ENCODE measurements around the gene ITPK1.

ITPK1 gene

DNA sequence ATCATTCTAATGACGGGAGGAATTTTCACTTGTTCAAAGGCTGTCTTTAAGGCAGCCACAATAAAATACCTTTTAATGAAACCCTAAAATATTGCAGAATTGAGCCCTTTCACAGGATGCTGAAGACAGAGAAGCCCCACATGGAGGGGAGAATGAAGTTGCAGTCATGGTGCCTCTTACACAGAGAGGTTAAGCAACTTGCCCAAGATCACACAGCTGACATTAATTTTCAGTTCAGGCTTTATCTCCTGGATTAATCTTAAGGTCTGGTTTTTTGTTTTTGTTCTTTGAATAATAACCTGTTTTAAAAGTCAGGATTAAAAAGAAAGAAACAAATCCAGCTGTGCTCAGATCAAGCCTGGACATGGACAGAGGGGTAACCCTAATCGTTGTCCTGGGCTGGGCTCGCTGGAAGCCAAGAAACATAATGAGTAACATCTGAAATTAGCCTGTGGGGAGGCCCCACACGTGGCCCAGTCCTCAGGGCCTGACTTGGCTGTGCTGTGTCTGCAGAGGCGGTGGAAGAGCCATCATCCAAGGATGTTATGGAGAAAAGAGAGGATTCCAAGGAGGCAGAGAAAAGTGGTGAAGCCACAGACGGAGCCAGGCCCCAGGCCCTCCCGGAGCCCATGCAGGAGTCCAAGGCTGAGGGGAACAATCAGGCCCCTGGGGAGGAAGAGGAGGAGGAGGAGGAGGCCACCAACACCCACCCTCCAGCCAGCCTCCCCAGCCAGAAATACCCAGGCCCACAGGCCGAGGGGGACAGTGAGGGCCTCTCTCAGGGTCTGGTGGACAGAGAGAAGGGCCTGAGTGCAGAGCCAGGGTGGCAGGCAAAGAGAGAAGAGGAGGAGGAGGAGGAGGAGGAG is 184.8 kb downstream of the ITPK1 start:
- no peak for DNase-seq

- DNase-seq = no peak
These were observed 185.8 kb downstream of the ITPK1 start for GRCh38 chr14:92929689-92930608.

DNA sequence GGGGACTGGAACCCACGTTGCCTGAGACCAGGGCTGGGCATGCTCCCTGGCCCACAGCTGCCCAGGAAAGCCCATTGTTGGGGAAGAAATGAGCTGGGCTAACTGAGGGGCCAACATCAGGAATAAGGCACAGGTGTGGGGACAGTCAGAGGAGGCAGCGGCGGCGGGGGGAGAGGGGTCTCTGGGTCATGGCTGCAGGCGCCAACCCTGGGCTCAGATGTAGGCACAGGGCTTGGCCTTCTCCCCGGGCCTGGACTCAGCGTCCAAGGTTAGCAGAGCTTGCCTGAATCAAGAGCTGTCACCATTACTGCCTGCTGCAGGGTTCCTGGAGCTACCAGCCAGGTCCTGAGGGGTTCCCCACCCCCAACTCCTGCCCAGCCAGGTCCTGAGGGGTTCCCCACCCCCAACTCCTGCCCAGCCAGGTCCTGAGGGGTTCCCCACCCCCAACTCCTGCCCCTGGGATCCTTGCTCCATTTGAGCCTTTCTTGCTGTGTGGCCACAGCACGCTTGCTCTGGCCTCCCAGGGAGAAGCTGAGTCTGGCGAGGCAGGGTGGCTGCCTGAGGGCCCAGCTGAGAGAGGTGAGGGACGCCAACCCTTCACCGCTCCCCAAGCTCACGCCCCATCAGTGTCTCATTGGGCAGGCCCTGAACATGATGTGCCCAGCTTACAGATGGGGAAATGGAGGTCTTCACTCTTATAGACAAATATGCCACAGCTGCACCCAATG is 186.6 kb downstream of the ITPK1 start:
- no peak for DNase-seq

GRCh38 chr14:92928258-92928629 is 187.5 kb downstream of the ITPK1 start:
- no peak for DNase-seq

DNA sequence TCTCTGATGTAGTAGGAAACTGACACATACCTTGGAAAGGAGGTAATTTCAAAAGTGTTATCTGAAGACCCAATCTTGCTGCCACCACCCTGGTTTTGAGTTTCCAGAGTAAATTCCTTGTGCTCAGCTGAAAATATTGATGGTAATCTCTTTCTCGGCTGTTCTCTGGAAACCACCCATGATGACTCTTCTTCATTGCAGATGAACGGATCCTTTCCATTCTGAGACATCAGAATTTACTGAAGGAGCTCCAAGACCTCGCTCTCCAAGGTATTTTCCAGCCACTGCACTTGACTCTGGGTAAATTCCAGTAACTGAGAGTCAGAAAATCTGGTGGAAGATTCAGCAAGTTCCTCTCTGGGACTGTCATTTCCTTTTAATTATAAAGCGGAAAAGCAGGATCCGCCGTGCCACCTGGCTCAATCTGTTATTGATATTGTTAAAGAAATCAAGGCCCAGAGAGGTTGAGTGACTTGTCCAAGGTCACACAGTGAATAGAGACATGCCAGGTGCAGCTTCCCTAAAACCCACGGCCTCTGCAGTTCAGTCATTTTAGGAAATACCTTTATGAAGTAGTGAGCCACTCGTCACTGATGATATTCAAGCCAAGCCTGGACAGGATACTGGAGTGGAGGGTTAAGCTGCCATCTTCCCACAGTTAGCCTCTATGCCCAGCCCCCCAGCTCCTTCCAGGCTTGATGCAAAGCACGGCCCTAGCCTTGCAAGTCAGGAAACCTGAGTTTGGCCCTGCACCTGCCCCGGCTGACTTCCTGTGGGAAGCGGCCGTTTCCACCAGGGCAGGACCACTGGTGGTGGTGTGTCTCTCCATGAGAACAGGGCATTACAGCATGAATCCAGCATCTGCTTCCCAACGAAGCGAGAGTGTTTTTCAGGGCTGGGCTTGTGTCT is 188.1 kb downstream of the ITPK1 start:
- DNase-seq = no peak

DNA sequence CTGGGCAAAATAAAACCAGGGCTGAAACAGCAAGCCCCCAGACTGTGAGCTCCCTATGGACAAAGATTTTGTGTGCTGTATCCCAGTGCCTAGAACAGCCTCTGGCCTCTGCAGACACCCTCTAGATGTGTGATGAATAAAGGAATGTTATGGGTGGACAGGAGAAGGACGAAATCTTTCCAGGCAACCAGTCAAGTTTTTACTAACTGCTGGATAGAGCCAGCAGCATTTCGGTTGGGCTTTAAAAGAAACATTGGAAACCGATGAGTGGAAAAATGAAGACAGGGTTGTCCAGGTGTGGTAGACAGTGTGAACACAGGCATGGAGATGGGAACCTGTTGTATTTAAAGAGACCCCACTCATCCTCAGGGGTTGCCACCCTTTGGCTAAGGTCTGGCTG is 188.8 kb downstream of the ITPK1 start:
- no peak for DNase-seq

- no peak for DNase-seq
These were observed 189.4 kb downstream of the ITPK1 start for GRCh38 chr14:92926180-92926845.

DNA sequence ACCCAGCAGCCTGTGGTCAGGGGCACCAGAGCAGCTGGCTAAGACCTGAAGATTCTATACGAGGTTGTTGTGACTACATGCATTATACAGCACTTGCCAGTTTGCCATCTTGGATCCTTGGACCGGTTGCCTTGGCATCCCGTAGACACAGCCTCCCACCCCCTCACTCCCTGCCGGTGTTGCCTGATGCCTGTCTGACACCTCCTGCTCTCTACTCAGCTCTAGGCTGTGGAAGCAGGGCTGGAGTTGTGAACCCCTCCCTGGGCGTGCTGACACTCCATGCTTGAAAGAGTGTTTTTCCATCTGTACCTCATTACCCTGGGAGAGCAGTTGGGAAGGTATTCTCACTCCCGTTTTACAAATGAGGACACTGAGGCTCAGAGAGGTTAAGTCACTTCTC is 190.3 kb downstream of the ITPK1 start:
- no peak for DNase-seq

DNA sequence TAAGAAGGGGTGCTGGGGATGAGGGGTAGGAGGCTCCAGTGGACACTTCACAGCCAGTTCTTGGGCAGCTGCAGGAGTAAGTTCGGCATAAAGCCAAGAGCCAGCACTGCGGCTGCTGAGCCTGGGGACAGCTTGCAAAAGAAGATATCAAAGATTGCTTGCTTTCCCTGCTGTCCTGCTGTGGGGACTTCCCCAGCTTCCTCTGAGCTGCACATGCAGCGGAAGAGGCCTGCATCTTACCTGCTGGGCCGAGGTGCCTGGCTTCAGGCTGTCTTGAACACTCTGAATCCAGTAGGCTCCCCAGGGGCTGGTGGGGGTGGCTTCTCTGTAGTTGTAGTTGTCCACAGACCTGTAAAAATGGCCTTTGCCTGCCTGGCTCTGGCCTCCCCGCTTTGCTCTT is 191.5 kb downstream of the ITPK1 start:
- DNase-seq = no peak

DNA sequence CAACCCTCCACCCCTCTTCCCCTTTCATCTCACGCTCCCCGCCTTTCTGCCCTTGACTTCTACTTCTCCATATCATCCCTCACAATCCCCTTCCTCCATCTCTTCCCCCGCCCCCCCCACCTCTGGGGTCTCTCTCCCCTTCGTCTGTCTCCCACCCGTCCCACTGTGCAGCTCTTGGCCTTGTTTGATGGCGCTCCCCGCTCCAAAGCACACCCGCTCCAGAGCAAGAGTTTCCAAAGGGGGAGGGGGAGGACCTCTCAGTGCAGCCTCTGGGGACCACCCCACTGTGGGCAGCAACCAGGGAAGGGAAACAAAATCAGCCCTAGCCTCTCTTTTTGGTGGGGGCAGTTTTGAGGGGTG is 192.0 kb downstream of the ITPK1 start:
- DNase-seq = no peak

- no peak for DNase-seq
These were observed 192.6 kb downstream of the ITPK1 start, which contains the start of gene CHGA for GRCh38 chr14:92922883-92923743. Gene CHGA (plus strand): TSS chr14:92923150. CDS start chr14:92923360, 210 bp downstream.

DNA sequence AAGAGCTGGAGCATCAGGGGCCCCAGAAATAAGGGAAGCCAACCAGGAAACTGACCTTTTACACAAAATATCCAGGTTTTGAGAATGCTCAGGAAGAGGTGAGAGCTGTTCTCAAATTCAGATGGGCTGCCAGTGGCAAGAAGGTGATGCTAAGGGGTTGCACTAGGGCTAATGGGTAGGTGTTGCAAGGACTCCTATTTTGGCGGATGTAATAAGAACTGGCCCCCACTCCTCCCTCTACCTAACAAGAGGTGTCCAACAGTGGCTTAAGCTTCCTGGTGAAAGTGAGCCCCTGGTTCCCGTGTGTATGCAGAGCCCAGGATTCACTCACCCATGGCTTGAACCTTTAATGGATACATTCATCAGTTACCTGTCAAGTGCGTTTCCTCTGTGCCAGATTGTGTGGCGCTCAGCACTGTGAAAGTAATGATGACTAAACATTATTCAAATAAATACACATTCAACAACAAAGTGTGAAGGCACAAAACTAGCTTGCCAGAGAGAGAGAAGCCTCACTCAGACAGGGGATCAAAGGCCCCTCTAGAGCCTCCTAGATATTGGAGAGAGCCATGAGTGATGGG is 193.5 kb downstream of the ITPK1 start:
- no peak for DNase-seq

GRCh38 chr14:92920001-92920400 is 195.7 kb downstream of the ITPK1 start:
- DNase-seq = no peak

GRCh38 chr14:92917956-92918355 is 197.8 kb downstream of the ITPK1 start:
- no peak for DNase-seq

DNA sequence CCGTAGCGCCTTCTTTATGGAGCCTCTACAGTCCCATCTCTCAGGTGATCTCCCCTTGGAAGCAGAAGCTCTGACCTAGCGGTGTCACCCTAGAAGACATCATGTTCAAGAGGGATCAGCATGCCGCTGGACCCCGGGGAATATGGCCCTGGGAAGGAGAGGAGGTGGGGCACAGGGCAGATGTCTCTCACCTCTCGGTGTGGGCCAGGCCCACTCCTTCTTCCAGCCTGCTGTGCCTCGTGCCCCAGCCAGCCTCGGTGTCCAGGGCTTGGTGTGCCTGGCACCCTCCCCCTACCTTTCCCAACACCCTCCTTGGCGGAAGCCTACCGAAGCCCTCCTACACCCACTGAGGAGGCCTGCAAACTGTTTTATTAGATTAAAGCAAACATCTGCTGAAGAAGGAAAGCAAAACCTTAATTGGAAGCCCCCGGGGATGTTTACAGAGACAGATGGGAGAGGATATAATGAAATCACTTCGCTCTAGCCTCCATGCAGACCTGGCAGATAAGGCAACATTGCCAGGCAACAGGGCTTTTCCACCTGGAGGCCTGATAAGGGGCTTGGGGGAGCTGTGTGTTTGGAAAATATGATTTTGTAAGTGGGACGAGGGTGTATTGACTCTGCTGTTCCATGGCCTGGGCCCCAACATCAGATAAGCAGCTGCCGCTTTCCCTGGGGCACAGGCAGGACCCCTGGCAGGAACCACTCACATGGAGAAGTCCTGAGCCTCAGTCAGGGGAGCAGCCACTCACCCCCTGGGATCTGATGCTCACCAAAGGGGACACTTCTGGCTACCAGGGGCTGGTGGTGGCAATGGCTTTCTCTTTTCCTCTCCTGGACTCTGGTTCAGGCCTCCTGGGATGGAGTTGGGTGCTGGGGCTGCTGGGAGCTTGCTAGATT is 198.4 kb downstream of the ITPK1 start:
- no peak for DNase-seq

GRCh38 chr14:92916201-92916600 is 199.5 kb downstream of the ITPK1 start:
- DNase-seq = no peak

DNA sequence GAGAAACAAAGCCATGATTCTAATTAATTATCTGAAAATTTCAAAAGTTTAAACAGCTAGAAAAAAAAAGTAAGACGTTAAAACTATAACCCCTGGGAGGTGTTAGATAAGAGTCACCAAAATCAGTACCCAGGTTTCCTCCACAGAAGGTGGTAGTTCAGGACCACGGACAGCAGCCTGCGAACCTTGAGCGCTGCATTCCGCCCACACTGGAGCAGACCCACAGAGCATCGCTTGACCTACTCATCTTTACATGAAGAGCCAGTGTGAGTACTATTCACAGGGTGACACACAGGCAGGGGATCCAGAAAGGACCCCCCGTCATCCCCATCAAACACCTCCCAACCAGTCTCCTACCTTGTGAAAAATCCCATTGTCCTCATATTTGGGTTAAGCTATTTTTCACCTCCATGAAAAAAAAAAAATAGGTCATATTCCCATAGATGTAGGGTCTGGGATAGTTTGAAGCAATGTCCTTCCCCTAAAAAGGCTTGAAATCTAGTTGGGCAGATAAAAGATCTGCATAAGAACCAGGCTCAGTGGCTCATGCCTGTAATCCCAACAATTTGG is 201.6 kb downstream of the ITPK1 start:
- no peak for DNase-seq

DNA sequence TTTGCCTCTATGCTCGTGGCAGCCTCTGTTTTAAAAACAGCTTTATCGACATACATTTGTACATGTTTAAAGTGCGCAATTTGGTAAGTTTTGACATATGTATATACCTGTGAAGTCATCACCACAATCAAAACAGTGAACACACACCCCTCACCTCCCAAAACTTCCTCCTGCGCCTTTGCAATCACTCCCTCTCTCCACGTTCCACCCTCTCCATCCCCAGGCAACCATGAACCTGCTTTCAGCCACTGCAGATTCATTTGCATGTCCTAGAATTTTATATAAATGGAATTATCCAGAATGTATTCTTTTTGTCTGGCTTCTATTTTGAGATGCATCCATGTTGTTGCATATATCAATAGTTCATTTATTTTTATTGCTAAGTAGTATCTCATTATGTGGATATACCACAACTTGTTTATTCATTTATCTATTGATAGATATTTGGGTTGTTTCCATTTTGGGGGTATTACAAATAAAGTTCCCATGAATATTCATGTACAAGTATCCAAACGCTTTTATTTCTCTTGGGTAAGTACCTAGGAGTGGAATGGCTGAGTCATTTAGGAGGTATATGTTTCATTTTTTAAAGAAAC is 208.3 kb downstream of the ITPK1 start:
- DNase-seq = no peak

Measured in hippocampal formation (tissue), 2 donors.